Stimulated activated CD8-positive, alpha-beta memory T cell treated with anti-CD3 and anti-CD28 coated beads, Interleukin-15, amount 100 ng/mL, for 48 hours (primary cell): ENCODE results near the gene NUP210.

Experiments
- DNase-seq, 2 donors: peaks; one replicate each; pipeline ENCODE4 v3.0.0-alpha.2; 2020; ENCODE audit warnings: low read depth in 2 of 2

The NUP210 gene

DNA sequence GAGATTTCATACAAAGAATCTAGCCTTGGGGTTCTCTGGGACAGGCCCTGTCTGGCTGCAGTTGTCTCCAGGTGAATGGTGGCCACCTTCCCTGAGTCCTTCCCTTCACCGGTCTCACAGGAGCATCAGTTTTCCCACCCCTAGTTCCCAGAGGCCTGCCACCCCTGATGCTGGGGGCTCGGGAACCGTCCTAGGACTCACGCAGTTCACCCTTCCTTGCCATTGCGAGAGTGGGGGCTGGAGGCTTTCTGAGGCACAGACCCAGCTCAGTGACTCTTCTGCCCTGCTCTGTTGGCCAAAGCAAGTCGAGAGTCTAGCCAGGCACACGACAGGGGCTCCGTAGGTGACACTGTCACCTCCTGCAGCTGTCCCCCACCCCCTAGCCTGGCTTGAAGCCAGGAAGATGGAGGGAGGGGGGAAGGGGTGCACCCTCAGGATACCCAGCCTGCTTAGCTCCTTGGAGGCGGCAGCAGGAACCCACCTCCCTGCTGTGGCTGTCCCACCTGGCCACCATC, 130.3 kb downstream of the NUP210 start:
- DNase-seq, result no peak

DNA sequence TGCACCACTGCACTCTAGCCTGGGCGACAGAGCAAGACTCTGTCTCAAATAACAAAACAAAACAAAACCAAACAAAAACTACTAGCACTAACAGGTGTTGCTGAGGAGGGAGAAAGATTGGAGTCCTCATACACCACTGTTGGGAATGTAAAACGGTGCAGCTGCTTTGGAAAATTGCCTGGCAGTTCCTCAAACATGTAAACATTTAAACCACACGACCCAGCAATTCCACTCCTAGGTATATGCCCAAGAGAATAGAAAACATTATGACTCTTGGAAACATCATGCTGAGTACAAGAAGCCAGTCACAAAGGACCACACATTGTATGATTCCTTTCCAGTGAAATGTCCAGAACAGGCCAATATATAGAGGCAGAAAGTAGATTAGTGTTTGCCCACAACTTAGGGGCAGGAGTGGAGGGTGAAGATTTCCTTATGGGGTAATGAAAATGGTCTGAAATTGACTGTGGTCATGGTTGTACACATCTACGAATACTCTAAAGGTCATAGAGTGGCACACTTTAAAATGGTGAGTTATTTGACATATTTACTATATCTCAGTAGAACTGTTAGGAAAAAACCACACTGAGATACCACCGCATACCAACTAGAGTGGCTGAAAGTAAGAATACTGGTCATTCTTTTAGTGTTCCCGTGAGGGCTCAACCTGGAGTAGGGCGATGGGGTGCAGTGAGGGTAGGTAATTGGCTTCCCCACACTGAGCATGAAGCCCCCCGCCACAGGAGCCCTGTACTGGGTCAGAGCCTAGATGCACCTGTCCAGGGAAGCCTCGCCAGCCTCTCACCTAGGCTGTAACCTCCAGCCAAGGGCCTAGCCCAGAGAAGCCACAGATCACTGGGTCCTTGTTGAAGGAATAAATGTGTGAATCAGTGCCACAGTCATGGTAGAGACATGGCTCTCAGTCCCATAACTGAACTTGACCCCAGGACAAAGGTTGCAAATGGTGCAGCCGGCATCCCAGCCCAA, 131.1 kb downstream of the NUP210 start:
- no peak for DNase-seq

DNA sequence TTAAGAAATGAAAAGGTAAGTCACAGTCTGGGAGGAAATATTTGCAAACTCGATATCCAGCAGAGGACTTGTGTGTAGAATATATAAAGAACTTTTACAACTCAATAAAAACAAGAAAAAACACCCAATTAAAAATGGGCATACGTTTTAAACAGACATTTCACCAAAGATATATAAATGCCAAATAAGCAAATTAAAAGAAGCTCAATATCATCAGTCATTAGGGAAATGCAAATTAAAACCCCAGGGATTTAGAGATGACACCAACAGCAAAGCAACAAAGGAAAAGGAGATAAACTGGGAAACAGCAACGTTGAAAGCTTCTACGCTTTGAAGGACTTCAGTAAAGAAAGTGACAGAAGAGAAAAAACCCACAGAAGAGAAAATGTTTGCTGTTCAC, 132.3 kb downstream of the NUP210 start:
- DNase-seq, result no peak

DNA sequence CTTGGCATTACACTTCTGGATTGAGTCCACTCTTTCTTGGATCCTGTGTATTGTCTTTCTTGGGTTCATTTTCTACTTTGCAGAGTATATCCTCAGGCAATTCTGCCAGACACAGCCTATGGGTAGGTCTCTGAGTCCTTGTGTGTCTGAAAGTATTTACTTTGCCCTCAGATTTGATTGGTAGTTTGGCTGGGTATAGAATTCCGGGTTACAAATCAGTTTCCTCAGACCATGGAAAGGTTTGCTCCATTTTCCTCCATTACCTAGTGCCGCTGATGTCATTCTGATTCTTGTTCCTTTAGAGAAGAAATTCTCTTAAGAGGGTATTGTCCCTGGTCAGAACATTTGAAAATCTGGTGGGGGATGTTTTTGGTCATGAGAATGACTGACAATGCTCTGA, 133.2 kb downstream of the NUP210 start:
- no peak for DNase-seq

DNA sequence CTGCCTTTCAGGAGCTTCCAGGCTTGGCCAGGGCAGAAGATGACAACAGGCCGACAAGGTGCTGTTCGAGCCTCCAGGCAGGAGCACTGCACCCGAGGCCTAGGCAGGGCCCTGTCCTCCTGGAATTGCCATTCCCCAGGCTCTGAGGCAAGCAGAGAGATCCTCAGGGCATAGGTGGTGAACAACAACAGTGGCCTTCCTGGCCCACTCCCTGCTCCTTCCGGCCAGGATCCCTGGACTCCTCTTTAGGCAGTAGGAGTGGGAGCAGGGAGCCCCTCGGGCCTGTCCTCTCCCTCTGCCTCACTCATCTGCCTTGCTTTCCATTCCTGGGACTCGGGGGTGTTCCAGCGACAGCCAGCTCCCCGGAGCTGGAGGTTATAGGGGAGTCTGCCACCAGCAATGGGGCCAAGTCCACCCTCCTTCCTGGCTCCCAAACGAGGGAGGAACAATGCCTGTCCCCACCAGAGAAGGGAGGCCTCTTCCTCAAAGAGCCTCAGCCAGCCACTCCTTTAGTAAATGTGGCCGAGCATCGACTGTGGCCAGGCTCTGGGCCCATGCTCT, 135.0 kb downstream of the NUP210 start:
- DNase-seq, result no peak

DNA sequence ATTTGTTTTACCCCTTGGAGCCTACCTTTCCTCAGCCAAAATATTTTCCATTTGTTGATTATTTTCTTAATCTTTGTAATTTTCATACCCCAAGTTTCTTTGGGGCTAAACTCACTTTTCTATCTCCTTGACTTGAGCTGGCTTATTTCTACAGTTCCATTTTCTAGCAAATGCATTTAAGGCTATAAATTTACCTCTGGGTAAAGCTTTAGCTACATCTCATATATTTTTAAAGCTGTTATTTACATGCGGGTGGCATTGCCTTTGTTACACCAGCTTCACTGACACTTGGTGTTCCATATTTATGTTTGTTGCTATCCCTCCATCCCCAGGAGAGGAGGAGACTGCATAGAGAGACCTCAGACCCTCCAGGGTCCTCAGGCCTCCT, 136.3 kb downstream of the NUP210 start:
- DNase-seq, result no peak

DNA sequence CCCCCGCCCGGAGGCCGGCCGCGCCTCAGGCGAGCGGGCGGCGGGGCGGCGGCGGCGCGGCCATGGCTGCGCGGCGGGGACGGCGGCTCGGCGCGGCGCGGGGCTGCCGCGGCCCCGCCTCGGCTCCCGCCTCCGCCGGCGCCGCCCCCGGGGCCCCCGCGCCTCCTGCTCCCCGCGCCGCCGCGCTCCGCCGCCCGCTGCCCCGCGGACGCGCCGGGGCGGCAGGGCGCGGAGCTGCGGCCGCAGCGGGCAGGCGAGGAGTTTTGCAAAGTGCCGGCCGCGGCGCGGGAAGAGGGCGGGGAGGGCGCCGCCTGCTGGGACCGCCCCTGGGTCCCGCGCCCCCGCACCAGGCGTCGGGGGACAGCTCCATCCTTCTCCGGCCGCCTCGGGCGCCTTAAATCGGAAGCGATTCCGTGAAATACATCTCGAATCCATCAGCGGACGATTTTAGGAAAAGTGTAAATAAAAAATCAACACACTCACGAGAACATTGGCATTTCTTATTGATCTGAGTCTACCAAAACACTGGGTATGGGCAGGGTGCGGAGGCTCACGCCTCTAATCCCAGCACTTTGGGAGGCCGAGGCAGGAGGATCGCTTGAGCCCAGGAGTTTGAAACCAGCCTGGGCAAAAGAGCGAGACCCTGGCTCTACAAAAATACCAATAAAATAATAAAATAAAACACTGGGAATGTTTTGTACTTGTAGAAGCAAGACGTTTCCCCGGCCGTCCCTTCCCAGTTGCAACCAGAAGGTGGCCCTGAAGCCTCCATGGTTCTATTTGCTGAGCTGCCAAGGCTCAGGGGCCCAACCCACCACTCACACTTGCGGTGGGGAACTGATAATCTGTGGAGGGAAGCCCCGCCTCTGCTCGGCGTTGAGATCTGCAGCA, 136.9 kb downstream of the NUP210 start:
- DNase-seq, result no peak

DNA sequence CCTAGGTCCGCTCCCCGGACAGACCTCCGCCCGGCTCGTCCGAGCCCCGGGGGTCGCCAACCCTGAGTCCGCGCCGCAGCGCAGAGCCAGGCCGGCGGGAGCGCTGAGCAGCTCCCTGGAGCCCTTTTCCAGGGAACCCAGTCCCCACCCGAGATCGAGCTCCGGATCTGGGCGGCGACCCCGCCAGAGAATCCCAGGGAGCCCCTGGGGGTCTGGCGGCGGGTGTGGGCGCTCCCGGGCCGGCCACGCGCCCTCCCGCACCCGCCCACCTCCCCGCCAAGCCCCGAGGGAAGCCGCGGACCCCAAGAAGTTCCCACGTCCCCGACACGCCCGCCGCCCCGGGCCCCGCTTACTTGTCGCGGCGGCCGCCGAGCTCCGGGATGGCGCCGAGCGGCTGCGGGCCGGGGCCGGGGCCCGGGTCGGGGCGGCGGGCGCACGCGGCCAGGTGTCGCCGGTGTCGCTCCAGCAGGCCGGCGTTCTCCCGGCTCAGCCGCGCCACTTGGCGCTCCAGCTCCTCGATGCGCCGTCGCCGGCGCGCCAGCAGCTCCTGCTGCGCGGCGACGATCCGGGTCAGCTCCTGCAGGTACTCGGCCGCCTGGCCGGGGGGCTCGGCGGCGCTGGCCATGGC, 137.7 kb downstream of the NUP210 start:
- DNase-seq, result no peak

DNA sequence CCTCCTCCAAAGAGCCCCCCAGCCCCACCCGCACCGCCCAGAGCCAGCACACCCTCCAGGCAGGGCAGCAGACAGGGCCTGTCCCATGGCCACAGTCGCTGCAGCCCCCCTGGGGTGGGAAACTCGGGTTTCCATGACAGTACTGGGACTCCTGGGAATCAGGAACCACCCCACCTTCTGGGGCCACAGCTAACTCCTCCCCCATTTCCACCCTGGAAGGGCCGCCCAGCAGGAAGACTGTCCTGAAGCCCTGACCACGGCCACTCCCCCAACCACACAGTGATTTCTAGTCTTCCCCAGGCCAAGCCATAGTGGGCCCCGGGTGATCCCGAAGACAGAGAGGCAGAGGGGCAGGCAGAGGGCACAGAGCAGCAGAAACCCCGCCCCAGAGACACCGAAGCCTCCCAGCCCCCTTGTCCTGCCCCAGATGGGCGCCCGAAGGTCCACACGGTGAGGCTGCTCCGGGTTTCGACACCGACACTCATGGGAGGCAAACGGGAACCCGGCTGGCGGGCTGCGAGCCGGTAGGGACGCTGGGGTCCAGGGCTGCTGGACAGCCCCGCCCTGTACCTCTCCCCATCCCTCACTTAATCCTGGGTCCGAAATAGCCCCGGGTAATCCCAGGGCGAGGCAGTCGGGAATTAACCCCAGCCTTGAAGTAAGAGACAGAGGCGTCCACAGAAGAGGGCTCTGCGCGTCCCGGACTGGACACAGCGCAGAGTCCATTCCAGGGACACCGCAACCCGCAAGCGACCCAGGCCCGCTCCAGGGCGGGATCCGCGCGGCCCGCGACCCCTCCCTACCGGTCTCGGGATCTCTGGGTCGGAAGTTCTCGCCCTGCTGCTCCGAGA, 138.4 kb downstream of the NUP210 start:
- DNase-seq, result no peak

DNA sequence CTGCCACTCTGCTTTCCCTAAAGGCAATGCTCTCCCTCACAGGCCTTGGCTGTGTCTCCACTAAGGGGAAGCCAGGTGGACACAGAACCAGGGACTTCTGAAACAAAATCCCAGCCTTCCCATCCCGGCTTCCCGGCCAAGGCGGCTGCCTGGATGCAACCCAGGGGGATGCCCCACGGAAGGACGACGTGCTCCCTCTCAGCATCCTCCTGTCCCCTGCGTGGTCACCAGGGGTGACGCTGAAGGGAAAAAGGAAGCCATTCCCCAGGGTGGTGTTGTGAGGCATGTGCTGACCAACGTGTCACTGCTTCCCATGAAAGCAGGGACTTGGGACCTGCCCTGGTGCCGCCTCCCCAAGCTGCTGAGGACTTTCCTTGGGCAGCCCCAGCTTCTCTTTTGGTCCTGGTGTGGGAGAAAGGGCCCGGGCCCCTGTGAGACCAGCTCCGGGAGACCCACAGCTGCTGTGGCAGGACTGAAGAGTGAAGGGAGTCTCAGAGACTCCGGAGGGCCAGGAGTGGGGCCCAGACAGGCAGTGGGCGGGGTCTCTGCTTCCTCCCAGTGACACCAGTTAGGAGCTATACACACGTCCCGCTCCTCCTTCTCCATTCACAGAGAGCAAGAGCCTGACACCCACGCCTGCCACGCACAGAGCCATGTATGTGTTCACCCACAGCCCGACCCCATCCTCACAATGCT, 139.2 kb downstream of the NUP210 start:
- no peak for DNase-seq

DNA sequence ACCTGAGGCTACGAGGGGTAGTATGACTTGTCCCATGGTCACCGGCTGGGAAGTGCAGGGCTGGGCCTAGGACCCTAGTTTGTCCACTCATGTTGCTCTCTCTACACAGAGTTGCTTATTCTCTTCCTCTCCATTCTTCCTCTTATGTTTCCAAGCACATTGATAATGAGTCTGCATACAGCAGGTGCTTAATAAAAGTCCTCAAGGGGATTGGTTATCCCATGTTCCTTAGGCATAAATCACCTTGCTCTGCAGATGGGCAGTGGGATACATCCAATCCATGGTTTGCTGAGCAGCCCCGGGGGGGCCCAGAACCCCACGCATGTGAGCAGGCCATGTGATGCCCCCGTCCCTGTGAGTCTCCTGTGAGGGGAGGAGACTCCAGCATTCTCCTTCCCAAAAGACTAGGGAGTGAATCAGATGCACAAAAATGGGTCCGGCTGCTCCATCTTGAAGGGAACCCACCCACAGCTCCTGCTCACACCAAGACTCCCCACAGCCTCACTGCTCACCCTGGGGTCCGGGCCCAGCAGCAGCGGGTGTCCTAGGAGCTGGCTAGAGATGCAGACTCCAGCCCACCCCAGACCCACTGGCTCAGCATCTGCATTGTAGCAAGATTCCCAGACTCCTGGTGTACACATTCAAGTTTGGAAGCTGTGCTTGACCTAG, 139.9 kb downstream of the NUP210 start:
- DNase-seq, result no peak

DNA sequence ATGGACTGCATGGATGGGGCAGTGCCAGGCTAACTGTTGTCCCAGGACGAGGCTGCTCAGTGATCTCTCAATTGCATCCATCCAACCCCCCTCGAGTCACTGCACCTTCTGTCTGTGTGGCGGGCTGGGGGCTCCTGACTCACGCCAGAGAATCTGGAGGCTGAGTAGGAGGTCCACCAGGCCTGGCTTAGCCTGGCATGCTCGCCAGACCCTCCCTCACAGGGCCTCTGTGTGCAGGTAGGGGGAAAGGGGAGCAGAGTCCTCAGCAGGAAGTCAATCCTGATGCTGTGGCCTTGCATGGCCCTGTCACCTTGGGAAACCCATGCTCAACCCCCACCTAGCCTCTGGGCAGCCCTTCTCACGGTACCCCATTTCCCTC, 140.6 kb downstream of the NUP210 start:
- no peak for DNase-seq

DNA sequence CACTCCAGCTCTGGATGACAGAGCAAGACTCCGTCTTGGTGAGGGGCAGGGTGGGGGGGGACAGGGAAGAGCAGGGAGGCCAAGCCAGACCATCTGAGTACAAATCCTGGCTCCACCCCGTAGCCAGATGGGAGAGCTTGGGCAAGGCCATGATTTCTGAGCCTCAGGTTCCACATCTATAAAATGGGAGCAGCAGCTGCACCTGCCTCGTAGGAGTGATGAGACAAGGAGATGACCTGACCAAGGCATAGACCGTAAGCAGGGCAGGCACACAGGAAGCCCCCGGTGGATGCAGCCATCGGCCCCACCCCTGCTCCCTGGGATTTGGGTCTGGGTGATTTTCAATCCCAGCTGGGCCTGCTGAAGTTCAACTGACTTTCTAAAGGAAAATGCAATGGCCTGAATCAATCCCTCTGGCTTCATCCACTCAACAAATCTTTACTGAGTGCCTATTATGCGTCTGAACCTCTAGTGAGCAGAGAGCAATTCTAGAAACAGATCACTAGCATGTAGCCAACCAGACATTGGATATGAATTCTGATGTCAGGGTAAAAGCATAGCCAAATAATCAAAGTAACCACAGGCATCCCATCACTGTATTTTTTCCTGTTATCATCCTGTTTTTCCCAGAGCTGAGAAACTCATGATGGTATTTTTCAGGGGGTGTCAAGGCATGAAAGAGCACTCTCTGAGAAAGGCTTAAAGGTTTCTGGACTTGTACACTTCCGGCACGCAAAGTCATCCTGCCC, 141.2 kb downstream of the NUP210 start:
- DNase-seq, result no peak

DNA sequence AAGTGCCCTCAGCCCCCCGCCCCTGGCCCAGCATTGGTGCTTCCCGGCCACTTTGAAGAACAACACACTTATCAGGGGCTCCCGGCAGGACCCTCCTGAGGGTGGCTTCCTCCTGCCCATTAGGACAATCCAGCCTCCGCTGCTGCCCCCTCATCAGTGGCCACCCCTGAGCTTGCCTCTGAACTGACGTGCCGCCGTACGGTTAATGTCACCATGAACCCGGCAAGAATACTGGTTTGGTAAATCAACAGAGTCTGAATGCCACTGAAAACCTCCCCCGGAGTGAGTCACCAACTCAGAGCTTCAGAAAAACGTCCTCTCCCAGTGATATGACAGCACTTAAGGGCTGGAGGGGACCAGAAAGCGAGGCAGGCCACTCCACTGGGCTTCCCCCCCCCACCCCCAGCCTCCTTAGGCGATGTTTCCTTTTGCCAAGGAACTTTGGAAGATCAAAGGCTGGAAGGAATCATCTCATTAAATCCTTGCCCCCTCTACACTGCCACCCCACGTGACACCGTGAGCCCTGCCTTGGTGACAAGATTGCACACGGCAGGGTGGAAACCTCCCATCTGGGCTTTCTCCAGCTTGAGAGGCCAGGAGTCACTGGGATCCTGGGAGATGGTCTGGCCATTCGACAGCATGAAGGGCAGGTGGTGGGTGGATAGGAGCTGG, 142.1 kb downstream of the NUP210 start:
- DNase-seq, result no peak

DNA sequence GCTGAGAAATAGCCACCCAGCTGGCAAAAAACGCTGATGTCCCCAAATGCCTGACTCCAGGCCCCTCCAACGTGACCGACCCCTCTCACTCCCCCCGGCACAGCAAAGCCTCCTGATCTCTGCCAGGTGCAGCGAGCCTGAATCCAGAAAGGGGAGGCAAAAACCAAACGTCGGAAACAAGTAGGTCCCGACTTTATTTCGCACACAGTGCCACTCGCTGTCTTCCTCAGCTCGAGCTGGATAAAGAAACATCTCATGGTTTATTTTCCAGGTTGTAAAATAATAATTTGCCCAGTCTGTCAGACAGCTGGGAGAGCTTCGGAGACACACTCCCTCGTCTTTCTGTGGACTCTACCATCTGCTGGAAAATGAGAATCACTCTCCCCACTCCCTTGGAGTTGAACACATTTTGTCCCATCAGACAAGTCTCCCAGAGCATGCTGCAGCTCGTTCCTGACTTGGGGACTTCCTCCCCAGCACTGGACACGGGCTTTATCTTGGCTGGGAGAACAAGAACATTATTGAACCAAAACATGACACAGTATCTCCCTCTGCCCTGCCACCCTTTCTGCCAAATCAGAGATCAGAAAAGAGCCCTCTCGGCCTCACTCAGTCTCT, 142.8 kb downstream of the NUP210 start:
- DNase-seq, result no peak

DNA sequence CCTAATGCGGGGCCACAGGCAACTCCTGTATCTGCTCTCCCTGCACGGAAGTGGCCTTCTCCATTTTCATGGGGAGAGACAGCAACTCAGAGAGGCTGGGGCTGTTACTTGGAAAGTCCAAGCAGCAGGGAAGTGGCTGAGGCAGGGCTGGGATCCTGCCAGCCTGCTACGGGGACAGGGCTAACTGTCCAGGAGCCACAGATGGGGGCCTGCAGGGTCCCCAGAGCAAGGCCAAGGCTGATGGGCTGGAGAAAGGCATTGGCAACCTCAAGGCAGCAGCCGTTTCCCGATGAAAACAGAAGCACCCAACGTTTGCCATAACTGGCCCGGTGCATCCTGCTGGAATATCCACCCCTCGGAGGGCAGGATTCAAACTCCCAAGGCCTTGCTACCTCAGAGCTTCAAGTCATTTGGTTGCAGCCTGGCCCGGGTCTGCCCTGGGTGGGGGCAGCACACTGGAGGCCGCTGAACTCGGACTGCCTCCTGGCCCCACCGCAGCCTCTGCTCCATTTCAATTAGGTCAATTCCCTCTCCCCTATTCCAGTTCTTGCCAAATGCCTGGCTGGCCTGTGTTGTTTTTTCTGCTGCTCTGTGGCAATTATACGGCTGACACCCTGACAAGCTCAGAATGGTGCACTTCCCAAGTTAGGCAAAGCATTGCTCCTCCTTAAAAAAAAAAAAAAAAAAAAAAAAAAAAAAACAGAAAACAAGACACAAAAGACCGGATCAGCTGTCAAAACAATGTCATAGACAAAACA, 143.5 kb downstream of the NUP210 start:
- DNase-seq, result no peak

DNA sequence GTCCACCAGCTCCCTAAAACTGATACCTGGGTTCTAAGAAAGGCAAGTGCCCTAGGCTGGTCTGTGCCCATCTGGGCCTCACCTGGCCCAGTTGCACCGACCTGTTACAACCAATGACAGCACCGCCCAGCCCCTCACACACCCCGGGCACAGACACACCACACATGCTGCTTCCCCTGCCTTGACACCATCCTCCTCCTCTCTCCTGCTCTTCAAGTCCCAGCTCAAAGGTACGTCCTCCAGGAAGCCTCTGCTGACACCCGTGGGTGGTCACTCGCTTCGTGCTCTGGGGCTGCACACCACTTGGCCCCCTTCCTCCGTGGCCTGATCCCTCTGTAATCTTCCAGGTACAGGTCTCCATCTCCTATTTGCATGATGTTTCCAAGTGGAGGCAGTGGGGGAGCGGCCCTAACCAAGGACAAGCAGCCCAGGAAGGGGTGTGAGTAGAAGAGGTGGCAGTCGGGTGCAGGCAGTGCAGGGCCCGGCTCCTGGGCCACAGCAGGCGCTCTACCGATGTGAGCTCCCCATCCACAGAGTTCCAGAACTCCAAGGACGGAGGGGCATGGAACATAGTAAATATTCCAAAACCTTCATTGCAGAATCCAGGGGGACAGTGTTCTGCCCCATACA, 144.6 kb downstream of the NUP210 start:
- DNase-seq, result no peak
